ENCODE data around the gene CBL. TPM values are rescaled to one million over a fixed set of nuclear protein-coding genes. Genes with fewer than 3 reads are reported as not detected.

CBL gene
- total and polyA plus RNA-seq, 2 experiments from 2014 or later = 6.5 to 18.3 TPM

DNA sequence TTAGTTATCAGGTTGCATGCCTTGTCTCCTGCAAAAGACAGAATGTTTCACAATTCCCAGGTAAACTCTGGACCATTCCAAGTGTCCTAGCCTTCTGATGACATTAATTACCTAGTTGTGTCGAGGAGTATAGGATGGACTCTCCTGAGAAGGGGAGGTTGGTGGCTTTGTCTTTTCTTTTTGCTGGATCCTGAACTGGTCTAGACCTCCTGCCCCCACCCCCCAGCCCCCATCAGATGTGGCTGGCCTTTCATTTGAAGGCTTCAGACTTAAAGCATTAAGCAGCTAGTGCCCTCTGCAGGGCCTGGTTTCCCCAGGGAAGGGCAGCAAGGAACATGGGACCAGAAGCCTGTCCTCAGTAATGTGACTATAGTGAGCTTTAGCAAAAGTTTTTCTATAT, 101.1 kb downstream of the CBL start:
- DNase-seq (ENCODE audit: low read depth in 1 of 2, low spot score in 1 of 2) = no peak
- no peaks in the 10 kb centered on the region for H3K9me3 ChIP-seq (ENCODE audit: low read depth)
- H3K36me3 ChIP-seq = no peaks in the 10 kb centered on the region
- no peak overlapping the region for H3K4me3 ChIP-seq
- peak overlapping the region; percentile 60 for H3K27ac ChIP-seq
- H3K27me3 ChIP-seq = no peaks in the 10 kb centered on the region
- TF ChIP-seq, protein P1, sequence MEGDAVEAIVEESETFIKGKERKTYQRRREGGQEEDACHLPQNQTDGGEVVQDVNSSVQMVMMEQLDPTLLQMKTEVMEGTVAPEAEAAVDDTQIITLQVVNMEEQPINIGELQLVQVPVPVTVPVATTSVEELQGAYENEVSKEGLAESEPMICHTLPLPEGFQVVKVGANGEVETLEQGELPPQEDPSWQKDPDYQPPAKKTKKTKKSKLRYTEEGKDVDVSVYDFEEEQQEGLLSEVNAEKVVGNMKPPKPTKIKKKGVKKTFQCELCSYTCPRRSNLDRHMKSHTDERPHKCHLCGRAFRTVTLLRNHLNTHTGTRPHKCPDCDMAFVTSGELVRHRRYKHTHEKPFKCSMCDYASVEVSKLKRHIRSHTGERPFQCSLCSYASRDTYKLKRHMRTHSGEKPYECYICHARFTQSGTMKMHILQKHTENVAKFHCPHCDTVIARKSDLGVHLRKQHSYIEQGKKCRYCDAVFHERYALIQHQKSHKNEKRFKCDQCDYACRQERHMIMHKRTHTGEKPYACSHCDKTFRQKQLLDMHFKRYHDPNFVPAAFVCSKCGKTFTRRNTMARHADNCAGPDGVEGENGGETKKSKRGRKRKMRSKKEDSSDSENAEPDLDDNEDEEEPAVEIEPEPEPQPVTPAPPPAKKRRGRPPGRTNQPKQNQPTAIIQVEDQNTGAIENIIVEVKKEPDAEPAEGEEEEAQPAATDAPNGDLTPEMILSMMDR (IDR thresholded peaks at IDR 0.05; ENCODE audit: low read depth, low read length) = peak; percentile 8
- H3K4me1 ChIP-seq (ENCODE audit: low read depth) = no peaks in the 10 kb centered on the region

DNA sequence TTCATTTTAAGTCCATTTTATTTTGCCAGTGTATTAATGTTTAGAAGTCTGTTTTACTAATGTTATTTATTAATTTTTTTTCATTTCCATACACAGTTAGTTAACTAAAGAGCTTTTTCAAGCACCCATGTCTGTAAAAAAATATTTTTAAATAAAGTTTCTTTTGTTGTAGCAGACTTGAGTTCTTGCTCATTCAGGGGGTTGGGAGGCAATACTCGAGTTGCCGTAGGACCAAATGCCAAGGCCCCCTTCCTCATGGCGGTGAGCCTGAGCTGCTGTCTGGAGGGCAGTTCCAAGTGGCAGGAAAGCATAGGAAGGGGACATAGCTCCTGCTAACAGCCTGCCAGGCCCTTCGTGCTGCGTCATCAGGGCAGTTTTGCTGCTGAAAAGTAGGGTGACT, 101.8 kb downstream of the CBL start:
- no peak for DNase-seq (ENCODE audit: low read depth in 1 of 2, low spot score in 1 of 2)
- Histone ChIP-seq H3K4me1 (ENCODE audit: low read depth) (no peaks in the 10 kb centered on the region), H3K9me3 (ENCODE audit: low read depth) (no peaks in the 10 kb centered on the region), H3K27me3 (no peaks in the 10 kb centered on the region), H3K36me3 (no peaks in the 10 kb centered on the region), H3K4me3 (no peak overlapping the region), H3K27ac (no peak overlapping the region)
- TF ChIP-seq, protein P1 (IDR thresholded peaks at IDR 0.05; ENCODE audit: low read depth, low read length) = no peak

DNA sequence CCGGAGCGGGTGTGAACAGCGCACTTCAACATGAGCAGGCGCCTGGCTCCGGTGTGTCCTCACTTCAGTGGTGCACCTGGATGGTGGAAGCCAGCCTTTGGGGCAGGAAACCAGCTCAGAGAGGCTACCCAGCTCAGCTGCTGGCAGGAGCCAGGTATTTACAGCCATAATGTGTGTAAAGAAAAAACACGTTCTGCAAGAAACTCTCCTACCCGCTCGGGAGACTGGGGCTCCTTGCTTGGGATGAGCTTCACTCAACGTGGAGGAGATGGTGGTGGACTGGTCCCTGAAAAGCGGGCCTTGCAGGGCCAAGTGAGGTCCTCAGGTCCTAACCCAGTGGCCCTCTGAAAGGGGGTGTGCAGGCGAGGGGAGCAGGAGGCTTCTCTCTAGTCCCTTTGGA, 103.3 kb downstream of the CBL start:
- H3K9me3 ChIP-seq (ENCODE audit: low read depth) = no peaks in the 10 kb centered on the region
- H3K4me1 ChIP-seq (ENCODE audit: low read depth) = no peaks in the 10 kb centered on the region
- H3K27me3 ChIP-seq = peaks cover 1% of the 10 kb centered on the region
- TF ChIP-seq, protein P1 (IDR thresholded peaks at IDR 0.05; ENCODE audit: low read depth, low read length) = no peak
- H3K36me3 ChIP-seq = no peaks in the 10 kb centered on the region
- no peak overlapping the region for H3K4me3 ChIP-seq
- no peak overlapping the region for H3K27ac ChIP-seq
- no peak for DNase-seq (ENCODE audit: low read depth in 1 of 2, low spot score in 1 of 2)

DNA sequence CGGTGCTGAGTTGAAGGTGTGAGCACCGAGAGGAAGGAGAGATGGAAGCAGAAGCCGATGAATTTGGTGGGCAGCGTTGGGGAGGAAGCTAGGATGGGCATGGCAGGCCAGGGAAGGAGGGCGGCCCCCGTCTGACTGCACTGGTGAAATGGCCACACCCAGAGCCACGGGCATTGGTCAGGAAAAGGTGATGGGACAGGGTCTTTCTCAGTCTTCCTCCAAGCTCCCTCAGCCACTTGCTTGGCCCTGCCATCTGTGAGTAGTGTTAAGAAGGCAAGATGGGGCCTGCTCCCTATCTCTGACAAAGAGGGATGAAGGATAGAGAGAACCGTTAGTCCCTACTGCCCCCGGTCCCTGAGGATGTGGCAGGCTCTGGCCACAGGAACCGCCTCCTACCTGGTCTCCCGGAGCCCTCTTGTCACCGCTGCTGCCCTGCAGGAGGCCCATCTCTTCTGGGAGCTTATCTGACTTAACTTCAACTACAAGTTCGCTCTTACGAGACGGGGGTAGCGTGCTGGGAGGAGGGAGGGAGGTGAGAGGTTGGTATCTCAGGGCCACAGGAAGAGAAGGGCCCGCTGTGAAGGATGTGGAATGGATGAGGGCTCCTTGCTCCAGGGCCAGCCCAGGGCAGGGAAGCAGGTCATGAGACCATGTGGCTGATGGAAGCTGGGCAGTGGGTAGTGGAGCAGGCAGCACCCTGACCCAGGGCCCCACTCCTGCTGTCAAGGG, 104.0 kb downstream of the CBL start:
- no peak for DNase-seq (ENCODE audit: low read depth in 1 of 2, low spot score in 1 of 2)
- no peaks in the 10 kb centered on the region for H3K9me3 ChIP-seq (ENCODE audit: low read depth)
- no peak overlapping the region for H3K4me3 ChIP-seq
- peaks cover 8% of the 10 kb centered on the region for H3K27me3 ChIP-seq
- no peaks in the 10 kb centered on the region for H3K4me1 ChIP-seq (ENCODE audit: low read depth)
- no peaks in the 10 kb centered on the region for H3K36me3 ChIP-seq
- TF ChIP-seq, protein P1 (IDR thresholded peaks at IDR 0.05; ENCODE audit: low read depth, low read length) = no peak
- H3K27ac ChIP-seq = no peak overlapping the region

DNA sequence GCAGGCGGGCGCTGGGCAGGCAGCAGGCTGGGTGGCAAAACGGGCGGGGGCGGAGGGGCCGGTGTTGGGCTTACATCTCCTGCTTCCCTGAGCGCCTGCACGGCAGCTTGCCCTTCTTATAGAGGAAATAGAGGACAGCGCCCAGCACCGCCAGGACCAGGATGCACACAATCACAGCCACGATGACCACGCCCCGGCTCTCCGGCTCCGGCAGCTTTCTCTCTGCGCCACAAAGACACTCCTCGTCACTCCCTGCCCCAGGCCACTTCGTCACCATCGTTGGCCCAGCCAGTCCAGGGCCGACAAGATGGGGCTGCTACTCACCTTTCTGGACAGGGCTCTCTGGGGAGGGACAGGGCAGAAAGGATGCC, 104.5 kb downstream of the CBL start:
- no peaks in the 10 kb centered on the region for H3K9me3 ChIP-seq (ENCODE audit: low read depth)
- TF ChIP-seq, protein P1 (IDR thresholded peaks at IDR 0.05; ENCODE audit: low read depth, low read length) = no peak
- H3K27ac ChIP-seq = no peak overlapping the region
- peaks cover 1% of the 10 kb centered on the region for H3K4me1 ChIP-seq (ENCODE audit: low read depth)
- DNase-seq (ENCODE audit: low read depth in 1 of 2, low spot score in 1 of 2) = no peak
- H3K27me3 ChIP-seq = peaks cover 14% of the 10 kb centered on the region
- H3K4me3 ChIP-seq = no peak overlapping the region
- no peaks in the 10 kb centered on the region for H3K36me3 ChIP-seq
